Left lobe of liver (tissue), 2 donors: ENCODE data around the gene ARHGAP24. TPM values are rescaled to one million over a fixed set of nuclear protein-coding genes. Genes with fewer than 3 reads are reported as not detected.

Experiments
- ATAC-seq: fragments of 200-7000 bp; cut with Tn5 transposase; one replicate; pipeline ENCODE4 v1.9.1; 2020; ENCODE audit warnings: mild to moderate bottlenecking, moderate library complexity
- DNase-seq: peaks from one replicate; pipeline ENCODE4 v3.0.0-alpha.2; 2020; ENCODE audit warnings: low spot score
- total RNA-seq: library from RNA; stranded (reverse); gene quantifications from one replicate; pipeline ENCODE4 v1.2.1, GENCODE V29; 2021
- donor health status: DM: no; HTN: no; CAD: no; lungs with moderate emphysema.
- donor health status: DM: no; HTN: yes; CAD: no.

ARHGAP24 gene
- total RNA-seq, 1 donor from 2014 or later: 6.8 TPM

DNA sequence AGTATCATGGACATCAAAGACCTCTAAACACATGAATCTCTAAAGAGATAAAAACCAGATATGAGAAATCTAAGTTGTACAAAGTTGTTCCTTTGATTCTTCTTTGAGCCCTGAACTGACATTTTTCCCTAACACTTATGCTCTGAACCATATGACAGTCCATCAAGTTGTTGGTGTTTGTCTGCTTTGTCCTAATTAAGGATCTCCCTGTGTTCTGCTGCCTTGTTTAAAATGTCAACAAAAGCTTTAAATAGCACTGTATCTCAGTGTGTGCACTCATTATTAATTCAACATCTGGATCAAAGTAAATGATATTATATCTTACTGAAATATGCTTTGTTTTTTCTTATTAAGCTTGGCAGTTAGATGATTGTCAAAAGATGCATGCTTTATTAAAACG lies 563.1 kb downstream of the ARHGAP24 start:
- DNase-seq (no peak), ATAC-seq (no peak)

DNA sequence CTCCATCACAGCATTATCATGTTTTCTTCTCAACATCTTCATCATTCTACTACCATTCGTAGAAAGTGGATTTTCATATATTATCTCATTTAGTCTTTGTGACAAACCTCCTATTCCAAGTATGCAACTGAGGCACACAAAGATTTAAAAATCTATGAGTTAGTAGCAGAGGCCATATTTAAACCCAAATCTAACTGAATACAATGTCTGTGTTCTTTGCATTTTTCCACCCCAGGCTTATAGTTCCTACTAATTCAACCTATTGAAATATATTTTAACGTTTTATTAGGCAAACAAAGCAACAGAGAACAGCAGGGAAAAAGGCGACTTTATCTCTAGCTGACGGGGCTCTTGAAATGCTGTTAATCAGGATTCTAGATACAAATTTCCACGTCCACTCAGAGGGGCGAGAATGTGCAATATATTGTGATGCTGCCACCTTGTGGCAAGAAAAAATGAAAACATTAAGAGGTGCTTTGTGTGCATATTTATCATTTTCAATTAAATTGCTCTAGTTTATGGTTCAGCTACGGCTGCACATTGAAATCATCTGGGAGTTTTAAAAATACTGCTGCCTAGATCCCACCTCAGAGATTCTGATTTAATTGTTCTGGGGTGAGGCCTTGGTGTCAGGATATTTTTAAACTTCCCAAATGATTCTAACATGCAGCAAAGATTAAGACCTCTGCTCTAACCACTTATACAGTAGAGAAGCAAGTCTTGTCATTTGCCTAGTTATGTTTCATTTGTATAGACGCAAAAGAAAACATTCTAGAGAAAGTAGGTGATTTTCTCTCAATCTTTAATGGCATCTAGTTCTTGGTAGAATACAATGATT lies 569.0 kb downstream of the ARHGAP24 start:
- ATAC-seq (peak; percentile 83), DNase-seq (no peak)

DNA sequence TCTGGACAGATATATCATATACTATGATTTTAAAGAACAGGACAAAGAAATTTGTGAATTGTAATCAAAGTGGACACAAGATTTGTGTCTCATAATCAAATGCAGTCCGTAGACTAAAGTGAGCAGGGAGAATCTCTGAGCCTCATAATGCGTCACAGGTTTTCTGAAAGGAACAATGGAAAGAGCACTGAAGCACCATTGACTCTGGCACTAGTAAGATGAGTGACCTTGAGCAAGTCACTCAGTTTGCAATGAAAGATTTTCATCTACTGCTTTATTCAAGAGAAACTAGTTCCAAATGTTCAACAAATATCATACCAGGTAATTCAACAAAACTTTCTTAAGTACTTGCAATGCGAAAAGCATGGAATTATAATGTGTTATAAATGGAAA lies 569.6 kb downstream of the ARHGAP24 start:
- no peak for ATAC-seq

DNA sequence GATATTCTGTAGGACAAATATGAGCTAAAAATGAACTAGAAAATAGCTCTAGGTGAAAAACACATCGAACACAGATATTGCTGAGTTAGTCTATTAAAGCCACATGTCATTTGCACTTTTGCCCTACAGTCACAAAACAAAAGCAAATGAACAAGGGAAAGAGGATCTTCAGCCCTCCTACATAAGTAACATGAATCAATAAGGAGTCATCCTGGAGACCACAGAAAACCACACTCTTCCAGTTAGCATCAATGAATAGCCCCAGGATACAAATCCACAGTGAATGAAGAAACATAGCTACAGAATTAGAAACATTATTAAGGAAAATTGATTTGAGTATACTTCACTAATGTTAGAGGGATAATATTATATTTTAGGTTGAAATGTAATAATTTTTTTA lies 573.5 kb downstream of the ARHGAP24 start:
- ATAC-seq (no peak), DNase-seq (no peak)

More for the DNA sequence above, 569.6 kb downstream of the ARHGAP24 start:
- no peak for DNase-seq

DNA sequence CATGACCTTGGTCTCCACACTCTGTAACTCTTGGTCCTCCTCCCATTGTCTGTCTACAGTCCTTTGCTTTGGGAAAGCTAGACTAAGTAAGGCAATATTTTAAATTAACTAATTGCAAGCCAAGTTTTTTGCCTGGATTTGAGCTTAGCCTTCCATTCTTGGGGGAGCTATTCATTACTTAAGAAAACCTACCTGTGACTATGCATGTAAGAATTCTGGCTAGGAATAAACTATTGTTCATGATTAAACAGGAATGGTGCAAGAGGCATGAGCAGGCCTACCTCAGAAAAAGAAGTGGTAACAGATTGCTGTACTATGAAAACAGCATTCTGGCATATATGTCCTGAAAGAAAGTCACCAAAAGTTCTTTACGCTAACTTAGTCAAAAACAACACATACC lies 575.5 kb downstream of the ARHGAP24 start:
- DNase-seq: no peak
- no peak for ATAC-seq
